Common myeloid progenitor, CD34-positive (primary cell): ENCODE measurements around the gene BMP15.

ENCODE experiments used
- CTCF ChIA-PET: fragments of 350-600 bp; sonication (Branson Sonifier 250); formaldehyde crosslinking; loops from one replicate; lab custom pipeline; 2021; ENCODE audit warnings: antibody characterized with exemption; lab: Charles Lee
- POLR2A ChIA-PET: fragments of 350-600 bp; sonication (Branson Sonifier 250); formaldehyde crosslinking; loops from one replicate; lab custom pipeline; 2021; ENCODE audit warnings: antibody characterized with exemption; lab: Charles Lee
- DNase-seq, 3 donors: peaks; one replicate each; pipeline versions ENCODE4 v3.0.0 to v3.0.0-alpha.2; 2013
- H3K27ac ChIP-seq, 2 experiments: 1 replicate in 1 of 2; 2 replicates in 1 of 2; pipeline ENCODE4 v1.7.0; 2013; ENCODE audit warnings: inconsistent platforms in 2 of 2, low read length in 2 of 2, mild to moderate bottlenecking in 2 of 2, low read depth in 1 of 2, moderate library complexity in 1 of 2; ENCODE audit not compliant: severe bottlenecking in 2 of 2, insufficient read depth in 1 of 2, poor library complexity in 1 of 2
- H3K27me3 ChIP-seq, 5 experiments: replicated peaks in 2 of 5; 1 replicate in 3 of 5; 2 replicates in 2 of 5; pipeline versions ENCODE4 v1.6.1 to v1.7.0; 2013; ENCODE audit warnings: low read length in 4 of 5, mild to moderate bottlenecking in 2 of 5, moderate library complexity in 2 of 5, inconsistent platforms in 1 of 5; ENCODE audit not compliant: insufficient read depth in 5 of 5, control insufficient read depth in 4 of 5
- H3K36me3 ChIP-seq, 4 experiments: 1 replicate in 2 of 4; 2 replicates in 2 of 4; pipeline versions ENCODE4 v1.6.1 to v1.7.0; 2013; ENCODE audit warnings: low read length in 3 of 4, control low read depth in 1 of 4, mild to moderate bottlenecking in 1 of 4; ENCODE audit not compliant: control insufficient read depth in 4 of 4, insufficient read depth in 4 of 4
- H3K4me1 ChIP-seq, 4 experiments: 1 replicate in 3 of 4; 2 replicates in 1 of 4; pipeline versions ENCODE4 v1.6.1 to v1.7.1; 2013; ENCODE audit warnings: low read length in 3 of 4, mild to moderate bottlenecking in 3 of 4, control low read depth in 1 of 4, inconsistent platforms in 1 of 4, moderate library complexity in 1 of 4; ENCODE audit not compliant: control insufficient read depth in 4 of 4, insufficient read depth in 4 of 4; ENCODE audit errors: control extremely low read depth in 1 of 4
- H3K4me3 ChIP-seq, 7 experiments: 1 replicate in 4 of 7; 2 replicates in 3 of 7; pipeline versions ENCODE4 v1.5.1 to v1.7.0; 2013; ENCODE audit warnings: mild to moderate bottlenecking in 7 of 7, low read length in 6 of 7, moderate library complexity in 6 of 7, inconsistent platforms in 2 of 7, low read depth in 2 of 7, control low read depth in 1 of 7; ENCODE audit not compliant: insufficient read depth in 4 of 7, control insufficient read depth in 1 of 7; ENCODE audit errors: extremely low read depth in 1 of 7
- H3K9me3 ChIP-seq, 5 experiments: 1 replicate in 4 of 5; 2 replicates in 1 of 5; pipeline versions ENCODE4 v1.6.1 to v1.7.1; 2013; ENCODE audit warnings: low read length in 4 of 5, mild to moderate bottlenecking in 2 of 5, inconsistent platforms in 1 of 5, low read depth in 1 of 5, moderate library complexity in 1 of 5; ENCODE audit not compliant: control insufficient read depth in 4 of 5, insufficient read depth in 2 of 5; ENCODE audit errors: control extremely low read depth in 1 of 5

BMP15 gene

GRCh38 chrX:50963842-50964241 lies 53.3 kb downstream of the BMP15 start:
- H3K36me3 ChIP-seq, result no peaks in the 10 kb centered on the region
- no peak for DNase-seq
- H3K9me3 ChIP-seq, result no peaks in the 10 kb centered on the region
- no peak overlapping the region for H3K4me3 ChIP-seq
- ChIA-PET CTCF (no interaction called here), POLR2A (no interaction called here)
- no peaks in the 10 kb centered on the region for H3K27me3 ChIP-seq
- H3K27ac ChIP-seq, result no peak overlapping the region
- H3K4me1 ChIP-seq, result no peaks in the 10 kb centered on the region
